ENCODE measurements around the gene BEND7. TPM values are rescaled to one million over a fixed set of nuclear protein-coding genes. Genes with fewer than 3 reads are reported as not detected.

The BEND7 gene
- total and polyA plus RNA-seq, 9 of the 15 experiments (the other 6 are each of a cell fraction or from before 2014, with no cell fraction given) = 1.3 to 11.4 (median 5.2) TPM

- in situ Hi-C loops (cut with MboI) (no loop called here), intact Hi-C loops (cut with micrococcal nuclease) (no loop called here)
- Histone ChIP-seq H3K4me1 (replicated peaks in 1 of 2; ENCODE audit: control insufficient read depth in 2 of 2, insufficient read depth in 2 of 2, low read length in 2 of 2) (peaks cover 7 to 13% of the 10 kb centered on the region in 2 experiments; a peak in 2 of 5 replicates), H3K27ac (ENCODE audit: extremely low read depth, low read depth, low read length) (no peak overlapping the region), H4K20me1 (replicated peaks; ENCODE audit: control insufficient read depth, insufficient read depth, low read length) (0 out of 2 replicates have a peak, but pooled peaks cover 6% of the 10 kb centered on the region), H3K9me3 (replicated peaks; ENCODE audit: control insufficient read depth, insufficient read depth, low read depth, low read length) (no peaks in the 10 kb centered on the region), H3K79me2 (ENCODE audit: control insufficient read depth, insufficient read depth, low read length) (0 out of 3 replicates have a peak, but pooled peaks cover 2% of the 10 kb centered on the region), H3K36me3 (ENCODE audit: control insufficient read depth, insufficient read depth, low read length) (peaks cover 2% of the 10 kb centered on the region; the same call in 1 of the 3 replicates), H3K4me3 (no peak overlapping the region), H2AFZ (ENCODE audit: low read depth, low read length) (no peak overlapping the region), H3K27me3 (ENCODE audit: control insufficient read depth in 2 of 2, insufficient read depth in 2 of 2, low read length in 2 of 2) (peaks cover 6% of the 10 kb centered on the region in 2 experiments; a peak in 1 of 5 replicates), H3K9ac (ENCODE audit: insufficient read depth in 1 of 2, low read depth in 2 of 2, low read length in 2 of 2) (no peak overlapping the region), H3K4me2 (ENCODE audit: insufficient read depth, low read length) (no peak overlapping the region), H3K9me1 (ENCODE audit: control insufficient read depth, insufficient read depth, low read length) (no peaks in the 10 kb centered on the region)
- WGBS (ENCODE audit: insufficient coverage, low coverage, missing lambda C conversion rate) = 56% methylated on average over 3 of the region's 3 CpGs
- POLR2A ChIA-PET = interaction anchor here (0.6 to 0.7 kb wide), 2 partner anchors 367 to 644 kb away, joined by 3 to 4 read pairs; no protein-coding TSS in a partner anchor
- no peak for FAIRE-seq
- no peak for DNase-seq (ENCODE audit: extremely low read depth in 1 of 4, low spot score in 3 of 4)
- no TSS peak for BruUV-seq (replicated peaks)
- CTCF ChIA-PET (ENCODE audit: low intra/inter-chr PET ratio) = interaction anchor here (0.7 kb wide), 1 partner anchor 273 kb away, joined by 3 read pairs; no protein-coding TSS in a partner anchor
- no peak for ATAC-seq
- TF ChIP-seq HMBOX1 (IDR thresholded peaks at IDR 0.05) (no peak), CREB3L1 (IDR thresholded peaks at IDR 0.05; ENCODE audit: borderline replicate concordance, low read depth) (no peak), MAFK (IDR thresholded peaks at IDR 0.05; ENCODE audit: low read length) (peak; percentile 96), ZNF143 (CRISPR knock-in tag; IDR thresholded peaks at IDR 0.05) (no peak), C11orf30 (IDR thresholded peaks at IDR 0.05; ENCODE audit: low read depth) (peak; percentile 91), KLF6 (CRISPR knock-in tag; IDR thresholded peaks at IDR 0.05; ENCODE audit: borderline replicate concordance) (no peak), THRB (CRISPR knock-in tag; conservative IDR thresholded peaks at IDR 0.05) (no peak), CBFA2T2 (conservative IDR thresholded peaks at IDR 0.05) (no peak), HMG20B (CRISPR knock-in tag; IDR thresholded peaks at IDR 0.05) (no peak), TCFL5 (CRISPR knock-in tag; conservative IDR thresholded peaks at IDR 0.05) (no peak), ERF (CRISPR knock-in tag; IDR thresholded peaks at IDR 0.05) (no peak), RNF2 (IDR thresholded peaks at IDR 0.05) (no peak), KHSRP (IDR thresholded peaks at IDR 0.05) (no peak), ZNF324 (CRISPR knock-in tag; IDR thresholded peaks at IDR 0.05) (no peak), SFPQ (IDR thresholded peaks at IDR 0.05; ENCODE audit: low read depth, low read length) (no peak), MLLT1 (IDR thresholded peaks at IDR 0.05) (no peak), POLR3G (IDR thresholded peaks at IDR 0.05; ENCODE audit: extremely low read depth, insufficient read length, insufficient replicate concordance) (no peak)
These were observed 3.2 kb downstream of the BEND7 start for GRCh38 chr10:13525663-13526062.

Data from K562 (cell line).